Panc1 (cell line): Measurements from ENCODE around the gene FYCO1.

Experiments used
- CTCF ChIP-seq: fragments of 450-650 bp; IDR thresholded peaks from 2 replicates; pipeline ENCODE4 v1.5.1; 2017; ENCODE audit warnings: mild to moderate bottlenecking
- POLR2AphosphoS5 ChIP-seq: IDR thresholded peaks from 2 replicates; pipeline ENCODE4 v1.6.1; 2012; ENCODE audit warnings: mild to moderate bottlenecking, low read depth, low read length, moderate library complexity
- REST ChIP-seq, 2 experiments: IDR thresholded peaks; 2 replicates each; pipeline ENCODE4 v1.6.1; 2011 to 2012; ENCODE audit warnings: low read depth in 2 of 2, control low read depth in 1 of 2, low read length in 1 of 2, mild to moderate bottlenecking in 1 of 2, moderate library complexity in 1 of 2; ENCODE audit not compliant: insufficient read depth in 1 of 2
- SIN3A ChIP-seq: IDR thresholded peaks from 2 replicates; pipeline ENCODE4 v1.6.1; 2012; ENCODE audit warnings: low read depth, mild to moderate bottlenecking, low read length, moderate library complexity, borderline replicate concordance; ENCODE audit not compliant: insufficient read depth
- TCF7L2 ChIP-seq: IDR thresholded peaks from 2 replicates; pipeline ENCODE4 v1.6.1; 2011; ENCODE audit warnings: mild to moderate bottlenecking, low read depth, low read length, inconsistent platforms

- TF ChIP-seq CTCF (no peak), REST (IDR thresholded peaks at IDR 0.05; ENCODE audit: insufficient read depth in 1 of 2, low read depth in 2 of 2, low read length in 1 of 2) (no peak), SIN3A (no peak), POLR2AphosphoS5 (no peak), TCF7L2 (no peak)
Measured at GRCh38 chr3:46001178-46001577, 5.6 kb upstream of the FYCO1 start.
